ENCODE data around the gene PAK1.

The PAK1 gene

DNA sequence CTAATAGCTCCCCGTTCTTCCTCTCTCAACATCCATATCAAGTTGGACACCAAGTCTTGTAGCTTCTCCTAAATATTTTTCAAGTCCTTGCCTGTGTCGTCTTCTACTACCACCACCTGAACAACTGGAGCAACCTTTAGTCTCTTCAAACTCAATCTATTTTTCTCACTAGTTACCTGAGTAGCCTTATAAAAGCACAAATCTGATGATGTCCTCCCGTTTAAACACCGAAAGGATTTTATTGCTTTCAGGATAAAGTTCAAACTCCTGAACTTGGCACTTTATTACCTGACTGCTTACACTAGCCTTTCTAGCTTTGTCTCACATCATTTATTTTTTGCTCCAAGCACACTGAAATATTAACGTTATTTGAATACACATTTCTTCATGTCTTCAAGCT is 1.3 kb upstream of the PAK1 start:
- no peak for DNase-seq (ENCODE audit: low read depth in 4 of 4, low spot score in 1 of 4)

DNA sequence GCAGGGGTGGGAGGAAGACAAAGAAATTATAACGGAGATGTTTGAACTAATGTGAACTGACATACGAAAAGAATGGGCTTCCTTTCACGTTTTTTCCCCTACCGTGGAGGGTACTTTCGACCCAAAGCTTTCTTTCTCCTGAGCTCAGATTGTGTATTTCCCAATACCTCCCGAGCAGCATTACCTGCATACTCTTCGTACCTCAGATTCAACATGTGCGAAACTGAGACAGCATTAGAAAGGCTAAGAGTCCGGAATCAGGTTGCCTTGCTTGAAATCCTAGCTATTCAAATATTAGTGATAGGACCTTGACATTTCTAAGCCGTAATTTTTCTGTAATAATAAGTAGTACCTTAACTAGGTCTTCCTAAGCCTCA is 778 bp upstream of the PAK1 start:
- no peak for DNase-seq (ENCODE audit: low read depth in 4 of 4, low spot score in 1 of 4)

DNA sequence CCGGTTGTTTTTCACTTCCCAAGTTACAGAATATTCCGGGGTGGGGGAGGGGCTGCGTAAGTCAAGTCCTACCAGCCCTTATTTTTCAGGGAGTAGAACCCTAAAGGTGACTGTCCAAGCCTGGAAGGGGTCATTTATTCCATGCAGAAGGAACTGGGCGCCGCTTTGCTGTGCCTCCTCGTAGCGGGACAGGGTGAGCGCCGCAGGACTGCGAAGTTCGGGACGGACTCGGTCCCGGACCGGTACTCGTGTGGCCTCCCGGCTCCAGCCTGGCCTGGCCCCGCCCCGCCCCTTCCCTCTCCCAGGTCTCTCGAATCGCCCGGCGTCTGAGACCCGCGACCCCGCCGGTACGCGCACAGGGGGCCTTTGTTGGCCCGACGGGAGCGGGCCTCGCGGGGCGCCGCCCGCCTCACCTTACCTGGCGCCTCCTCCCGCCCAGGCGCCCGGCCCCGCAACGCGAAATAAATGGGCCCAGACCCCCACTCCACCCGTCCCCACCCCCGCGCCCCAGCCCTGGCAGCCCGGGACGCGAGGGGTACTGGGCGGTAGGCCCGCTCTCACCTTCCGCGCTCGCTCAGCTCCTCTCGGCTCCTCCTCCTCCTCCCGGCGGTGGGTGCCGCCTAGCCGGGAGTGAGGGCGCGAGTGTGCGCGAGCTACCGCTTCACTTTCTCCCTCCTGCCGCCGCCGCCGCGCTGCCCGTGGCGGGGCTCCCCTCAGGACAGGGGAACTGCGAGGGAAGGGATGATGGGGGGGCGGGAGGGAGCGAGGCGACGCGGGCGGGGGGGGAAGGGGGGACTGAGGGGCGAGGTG is 698 bp downstream of the PAK1 start:
- DNase-seq (ENCODE audit: low read depth in 4 of 4, low spot score in 1 of 4), result peak in 1 of 4 experiments; percentile 37

DNA sequence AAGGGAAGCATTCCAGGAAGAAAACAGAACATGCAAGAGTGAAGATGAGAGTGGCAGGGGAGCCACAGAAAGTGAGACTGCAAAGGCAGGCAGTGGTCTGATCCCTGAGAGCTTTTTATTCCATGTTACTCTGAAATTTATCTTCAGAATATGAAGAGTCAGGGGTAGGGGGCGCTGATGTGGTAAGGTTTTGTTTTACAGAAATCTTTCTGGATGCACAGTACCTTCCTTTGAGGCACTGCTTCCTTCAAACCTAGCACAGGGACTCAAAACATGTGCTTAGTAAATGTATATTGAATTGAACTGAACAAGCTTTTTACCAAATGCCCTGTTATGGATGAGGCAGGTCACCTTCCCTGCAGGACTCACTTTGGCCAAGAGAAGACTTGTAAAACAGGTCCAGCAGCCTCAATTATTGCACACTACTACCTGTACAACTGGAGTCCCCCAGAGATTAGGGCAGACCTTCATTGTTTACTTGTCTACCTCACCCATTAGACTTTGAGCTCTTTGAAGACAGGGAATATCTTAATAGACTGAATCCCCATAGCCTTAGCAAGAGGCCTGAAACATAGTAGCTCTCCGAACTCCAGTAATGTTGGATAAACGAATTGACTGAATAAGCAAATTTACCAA is 2.2 kb downstream of the PAK1 start:
- no peak for DNase-seq (ENCODE audit: low read depth in 4 of 4, low spot score in 1 of 4)

DNA sequence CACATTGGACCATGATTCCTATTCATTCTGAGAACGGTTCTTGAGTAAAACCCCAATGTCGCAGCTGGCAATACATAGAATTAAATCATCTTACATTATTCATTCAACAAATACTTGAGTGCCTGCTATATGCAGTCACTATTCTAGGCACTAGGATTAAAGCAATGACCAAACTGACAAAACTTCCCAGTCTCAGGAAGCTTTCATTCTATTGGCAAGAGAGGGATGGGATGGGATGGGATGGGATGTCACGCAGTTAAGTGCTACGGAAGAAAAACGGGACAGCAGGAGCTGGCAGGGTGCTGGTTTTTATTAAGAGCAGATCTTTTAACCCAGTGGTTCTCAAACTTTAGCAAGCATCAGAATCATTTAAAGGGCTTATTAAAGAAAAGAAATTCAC is 2.9 kb downstream of the PAK1 start:
- DNase-seq (ENCODE audit: low read depth in 4 of 4, low spot score in 1 of 4), result no peak

DNA sequence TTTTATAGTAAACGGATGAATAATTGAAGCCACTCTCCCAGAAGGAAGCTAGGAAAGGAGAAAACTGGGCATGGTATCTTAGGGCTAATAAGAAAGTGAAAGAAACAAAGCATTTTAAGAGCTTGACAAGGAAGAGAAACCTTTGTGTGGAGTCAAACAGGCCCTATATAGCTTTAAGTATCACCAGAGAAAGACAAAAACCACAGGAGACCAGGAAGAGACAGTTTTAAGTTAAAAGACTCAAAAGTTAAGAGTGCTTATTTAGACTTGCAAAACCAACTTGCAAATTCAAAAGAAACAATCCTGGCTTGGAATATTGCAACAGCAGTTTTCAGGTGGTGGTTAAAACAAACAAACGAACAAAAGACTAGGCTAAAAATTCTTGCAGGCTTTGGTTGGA is 3.4 kb downstream of the PAK1 start:
- DNase-seq (ENCODE audit: low read depth in 4 of 4, low spot score in 1 of 4), result no peak

DNA sequence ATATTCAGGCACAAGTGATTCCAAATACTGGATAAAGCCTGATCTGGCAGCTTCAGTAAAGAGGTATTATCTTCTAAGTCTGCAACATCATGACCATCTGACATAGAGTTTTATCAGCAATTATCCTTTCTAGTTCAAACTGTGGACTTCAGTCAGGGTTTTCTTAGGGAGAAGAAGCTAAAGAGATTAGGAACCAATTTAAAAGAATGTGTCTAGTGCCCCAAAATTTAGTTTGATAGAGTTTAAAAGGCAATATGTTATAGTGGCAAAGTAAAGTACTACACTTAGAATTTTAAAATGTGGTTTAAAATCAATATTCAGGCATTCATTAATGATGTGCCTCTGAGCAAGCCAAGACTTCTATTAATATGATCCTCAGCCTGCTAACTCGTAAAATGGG is 5.4 kb downstream of the PAK1 start:
- no peak for DNase-seq (ENCODE audit: low read depth in 4 of 4, low spot score in 1 of 4)

DNA sequence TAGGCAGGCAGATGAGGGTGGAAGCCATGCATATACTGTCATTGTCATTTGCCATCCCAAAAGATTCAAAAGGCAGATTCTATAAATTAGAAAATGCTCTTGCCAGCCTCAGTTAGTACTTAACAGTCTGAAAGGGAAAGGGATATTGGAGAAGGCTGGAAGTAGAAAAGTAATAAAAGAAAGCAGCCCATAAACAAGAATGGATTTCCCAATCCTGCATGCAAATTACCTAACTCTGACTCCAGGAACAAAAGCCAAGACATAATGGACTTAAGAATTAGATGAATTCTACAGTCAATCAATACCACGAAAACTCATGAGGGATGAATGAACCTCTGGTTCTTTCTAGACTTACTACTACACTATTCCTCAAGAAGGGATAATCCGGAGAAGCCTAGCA is 5.9 kb downstream of the PAK1 start:
- no peak for DNase-seq (ENCODE audit: low read depth in 4 of 4, low spot score in 1 of 4)

DNA sequence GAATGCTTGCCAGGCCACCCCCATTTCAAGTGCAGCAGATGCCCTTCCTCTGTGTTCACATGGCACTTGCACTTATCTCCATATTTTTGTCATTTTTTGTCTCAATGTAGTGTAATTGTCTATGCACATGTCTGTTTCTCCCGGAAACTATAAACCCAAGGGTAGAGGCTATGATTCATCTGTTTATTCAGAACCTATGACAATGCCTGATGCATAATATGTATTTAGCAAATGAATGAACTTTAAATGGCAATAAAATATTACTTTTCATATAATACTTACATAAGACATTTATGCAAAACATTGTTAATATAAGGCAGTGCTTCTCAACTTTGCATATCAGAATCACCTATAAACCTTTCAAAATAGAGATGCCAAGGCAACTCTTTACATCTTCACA is 6.7 kb downstream of the PAK1 start:
- DNase-seq (ENCODE audit: low read depth in 4 of 4, low spot score in 1 of 4), result no peak

DNA sequence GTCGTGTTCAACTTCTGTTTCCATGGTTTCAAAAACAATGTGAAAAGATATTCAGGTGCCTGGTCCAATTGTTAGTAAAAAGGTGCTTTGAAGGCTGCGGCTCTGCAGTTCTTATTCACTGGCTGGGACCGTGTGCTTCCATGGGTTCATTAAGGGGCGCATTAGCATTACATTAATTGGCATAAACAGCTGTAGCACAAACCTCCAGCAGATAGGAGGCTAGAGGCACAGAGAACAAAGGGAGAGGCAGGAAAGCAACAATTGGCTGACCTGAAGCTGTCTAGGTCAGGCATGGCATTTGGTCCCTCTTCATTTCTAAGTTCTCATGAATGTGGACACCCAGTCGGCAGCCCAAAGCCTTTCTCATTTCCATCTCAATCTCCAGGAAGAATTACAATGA is 16.6 kb downstream of the PAK1 start:
- DNase-seq (ENCODE audit: low read depth in 4 of 4, low spot score in 1 of 4), result no peak

DNA sequence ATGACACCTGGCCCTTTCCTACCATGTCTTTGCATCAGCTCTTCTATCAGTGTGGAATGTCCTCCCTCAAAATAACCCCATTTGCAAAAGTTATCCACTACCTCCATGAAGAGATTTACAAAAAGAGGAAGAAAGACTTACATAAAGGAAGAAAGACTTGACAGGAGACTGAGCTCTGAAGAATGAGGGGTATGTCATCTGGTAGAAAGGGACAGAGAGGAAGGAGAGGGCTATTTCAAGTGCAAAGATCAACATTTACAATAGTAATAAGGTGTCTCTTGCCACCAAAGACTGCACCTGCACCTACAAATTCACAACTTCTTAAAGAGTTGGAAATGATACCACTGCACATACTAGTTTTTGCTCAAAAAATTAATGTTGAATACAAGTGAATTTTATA is 18.2 kb downstream of the PAK1 start:
- DNase-seq (ENCODE audit: low read depth in 4 of 4, low spot score in 1 of 4), result no peak

DNA sequence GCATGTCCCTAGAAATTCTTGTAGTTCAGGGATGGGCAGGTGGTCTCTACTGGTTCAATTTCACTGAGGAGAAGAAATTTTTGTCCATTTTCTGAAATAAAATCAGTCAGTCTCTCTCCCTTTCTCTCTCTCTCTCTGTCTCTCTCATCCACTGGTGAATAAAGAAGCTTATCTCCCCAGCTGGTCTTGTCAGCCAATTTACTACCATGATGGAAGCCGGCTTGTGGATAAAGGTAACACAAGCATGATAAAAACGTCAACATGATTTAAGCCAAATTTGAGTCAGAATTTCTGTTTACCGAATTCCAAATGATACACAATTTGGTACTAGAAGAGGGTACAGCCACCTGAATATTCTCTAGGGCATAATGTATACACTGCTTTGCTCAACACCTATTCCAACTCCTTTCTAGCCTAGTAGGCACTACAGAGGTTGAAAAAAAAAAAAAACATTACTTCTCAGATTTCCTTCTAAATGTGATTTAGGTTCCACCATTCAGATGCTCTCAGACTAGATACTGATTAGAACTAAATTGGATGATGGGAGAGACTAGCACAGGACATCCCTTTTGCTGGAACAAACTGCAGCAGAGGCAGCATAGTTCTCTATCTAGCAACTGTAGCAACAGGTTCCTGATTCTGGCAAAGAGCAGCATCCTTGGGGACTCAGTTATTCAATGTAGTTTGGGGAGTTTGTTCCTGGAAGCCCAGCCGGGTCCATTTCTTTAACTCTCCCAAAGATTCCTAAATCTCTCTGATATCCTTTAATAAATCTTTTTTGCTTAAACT is 18.8 kb downstream of the PAK1 start:
- no peak for DNase-seq (ENCODE audit: low read depth in 4 of 4, low spot score in 1 of 4)

DNA sequence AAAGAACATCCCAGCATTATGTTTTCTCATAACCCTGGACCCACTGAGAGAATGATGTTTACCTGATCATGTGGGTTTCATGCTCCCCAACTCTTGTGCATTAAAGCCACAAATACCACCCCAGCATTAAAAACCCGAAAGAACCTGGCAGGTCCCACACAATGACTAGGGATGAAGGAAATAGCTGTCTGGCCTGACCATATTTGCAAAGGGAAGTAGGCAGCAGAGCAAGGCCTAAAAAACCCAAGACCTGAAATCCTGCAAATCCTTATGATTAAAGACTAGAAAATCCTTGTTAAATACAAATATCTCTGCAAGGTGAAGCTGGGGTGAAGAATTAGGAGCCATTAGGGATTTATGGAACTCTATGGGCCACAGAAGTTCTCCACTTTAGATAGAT is 23.7 kb downstream of the PAK1 start:
- no peak for DNase-seq (ENCODE audit: low read depth in 4 of 4, low spot score in 1 of 4)

DNA sequence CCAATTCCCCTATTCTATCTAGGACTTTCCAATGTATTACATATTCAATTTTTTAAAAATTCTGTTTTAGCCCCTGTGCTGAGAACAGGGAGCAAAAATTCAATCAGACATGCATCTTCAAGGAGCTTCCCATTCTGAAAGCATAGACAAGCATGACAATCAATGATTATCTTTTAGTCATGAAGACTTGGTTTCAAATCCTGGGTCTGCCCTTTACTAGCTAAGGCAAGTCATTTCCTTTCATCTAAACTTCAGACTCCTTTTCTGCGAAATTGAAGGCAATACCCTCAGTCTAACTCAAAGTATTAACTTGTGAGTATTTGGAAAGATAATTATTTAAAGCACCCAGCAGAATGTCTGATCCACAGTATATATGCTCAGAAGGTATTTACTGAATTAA is 24.1 kb downstream of the PAK1 start:
- DNase-seq (ENCODE audit: low read depth in 4 of 4, low spot score in 1 of 4), result no peak

DNA sequence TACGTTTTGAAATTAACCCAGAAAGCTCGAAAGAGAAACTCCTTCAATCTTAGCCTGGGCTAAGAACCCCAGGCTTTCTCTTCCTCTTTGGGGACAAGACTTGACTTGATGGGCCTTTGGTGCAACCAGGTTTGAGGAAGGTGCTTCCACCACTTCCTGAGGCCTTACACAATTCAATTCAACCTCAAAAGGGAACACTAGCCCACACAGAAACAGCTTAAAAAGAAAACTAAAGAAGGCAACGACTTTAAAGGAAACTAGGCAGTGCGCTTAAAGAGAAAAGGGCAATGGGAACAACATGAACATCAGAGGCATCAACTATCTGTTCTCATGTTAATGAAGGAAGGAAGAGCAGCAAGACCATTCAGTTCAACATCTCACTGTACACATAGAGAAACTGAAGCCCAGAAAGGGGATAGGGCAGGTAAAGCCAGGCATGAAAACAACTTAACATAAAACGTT is 24.8 kb downstream of the PAK1 start:
- no peak for DNase-seq (ENCODE audit: low read depth in 4 of 4, low spot score in 1 of 4)

DNA sequence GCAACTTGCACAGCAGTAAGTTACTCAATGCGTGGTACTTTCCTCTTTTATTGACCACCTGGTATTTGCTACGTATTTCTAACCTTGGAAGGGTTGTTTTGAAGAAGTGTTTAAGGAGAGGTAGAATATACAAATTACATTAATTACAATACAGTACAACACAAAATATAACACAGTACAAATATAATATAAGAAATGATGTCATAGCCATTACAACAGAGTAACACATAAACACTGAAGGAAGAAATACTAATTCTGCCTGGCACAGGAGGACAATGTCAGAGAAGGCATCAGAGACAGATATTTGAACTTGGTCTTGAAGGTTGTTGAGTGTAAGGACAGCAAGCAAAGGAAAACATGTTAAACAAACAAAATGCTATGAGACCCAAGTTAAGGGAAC is 25.6 kb downstream of the PAK1 start:
- no peak for DNase-seq (ENCODE audit: low read depth in 4 of 4, low spot score in 1 of 4)

DNA sequence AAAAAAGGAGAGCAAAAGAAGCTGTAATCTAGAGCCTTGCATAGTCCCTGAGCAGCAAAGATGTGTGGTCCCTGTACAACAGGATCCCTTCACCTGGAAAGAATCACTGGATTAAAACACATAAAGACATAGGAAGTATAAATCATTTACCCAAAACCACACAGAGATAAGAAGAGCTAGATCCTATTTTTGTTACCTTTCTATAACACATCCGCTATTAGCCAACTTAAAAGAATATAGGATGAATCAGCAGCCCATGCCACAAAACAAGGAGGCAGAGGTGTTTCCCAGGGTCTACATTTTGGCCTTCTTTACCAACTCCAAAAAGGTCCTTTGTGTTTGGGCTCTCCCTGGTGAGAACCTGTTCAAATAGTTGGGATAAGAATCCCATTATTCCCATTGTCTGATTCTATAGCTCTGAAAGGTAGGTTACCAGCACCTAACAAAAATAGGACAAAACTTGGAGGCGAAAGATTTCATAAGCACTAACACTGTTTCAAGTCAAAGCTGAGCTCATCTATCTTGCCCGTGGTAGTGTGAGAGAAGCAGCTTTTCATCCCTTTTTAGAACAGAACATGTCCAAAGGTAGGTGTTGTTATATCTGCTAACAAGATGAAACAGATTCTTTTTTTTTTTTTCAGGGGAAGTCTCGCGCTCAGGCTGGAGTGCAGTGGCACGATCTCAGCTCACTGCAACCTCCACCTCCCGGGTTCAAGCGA is 26.8 kb downstream of the PAK1 start:
- DNase-seq (ENCODE audit: low read depth in 4 of 4, low spot score in 1 of 4), result no peak

DNA sequence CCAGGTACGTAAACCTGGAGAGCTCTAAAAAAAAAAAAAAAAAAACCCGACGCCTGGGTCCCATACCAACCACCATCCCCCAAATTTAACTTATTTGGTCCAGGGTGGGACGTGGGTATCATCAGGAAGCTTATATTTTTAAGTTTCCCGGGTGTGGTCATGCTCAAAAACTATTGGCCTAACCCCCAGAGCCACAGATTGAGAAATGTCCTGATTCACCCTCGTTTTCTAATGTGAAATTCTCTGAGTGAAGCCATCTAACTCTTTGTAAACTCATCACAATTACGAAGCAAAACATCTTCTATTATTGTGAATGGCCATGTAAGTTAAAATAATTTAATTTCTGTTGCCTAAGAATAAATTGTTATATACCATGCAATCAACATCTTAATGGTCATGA is 29.6 kb downstream of the PAK1 start:
- no peak for DNase-seq (ENCODE audit: low read depth in 4 of 4, low spot score in 1 of 4)

DNA sequence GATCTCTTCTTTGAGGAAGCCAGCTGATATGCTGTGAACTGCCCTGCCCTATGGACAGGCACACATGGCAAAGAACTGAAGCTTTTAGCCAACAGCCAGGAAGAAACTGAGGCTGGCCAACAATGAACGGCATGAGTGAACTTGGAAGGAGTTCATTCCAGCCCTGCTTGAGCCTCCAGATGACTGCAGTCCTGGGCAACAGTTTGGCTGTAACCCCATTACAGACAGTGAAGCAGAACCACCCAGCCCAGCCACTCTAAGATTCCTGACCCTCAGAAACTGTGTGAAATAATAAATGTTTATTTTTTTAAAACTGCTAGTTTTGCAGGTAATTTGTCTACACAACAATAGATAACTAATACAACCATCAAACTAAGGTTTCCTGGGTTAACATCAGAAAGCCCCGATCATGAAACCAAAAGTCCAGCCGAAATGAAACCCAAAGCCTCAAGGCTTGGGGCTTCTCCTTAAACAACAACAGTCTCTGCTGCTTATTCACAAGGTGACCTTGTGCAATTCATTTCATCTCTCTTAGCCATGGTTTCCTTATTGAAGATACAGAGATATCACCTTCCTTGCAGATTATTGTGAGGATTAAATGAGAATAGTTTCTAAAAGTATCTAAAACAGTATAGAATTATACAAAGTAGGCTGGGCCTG is 31.4 kb downstream of the PAK1 start:
- no peak for DNase-seq (ENCODE audit: low read depth in 4 of 4, low spot score in 1 of 4)

DNA sequence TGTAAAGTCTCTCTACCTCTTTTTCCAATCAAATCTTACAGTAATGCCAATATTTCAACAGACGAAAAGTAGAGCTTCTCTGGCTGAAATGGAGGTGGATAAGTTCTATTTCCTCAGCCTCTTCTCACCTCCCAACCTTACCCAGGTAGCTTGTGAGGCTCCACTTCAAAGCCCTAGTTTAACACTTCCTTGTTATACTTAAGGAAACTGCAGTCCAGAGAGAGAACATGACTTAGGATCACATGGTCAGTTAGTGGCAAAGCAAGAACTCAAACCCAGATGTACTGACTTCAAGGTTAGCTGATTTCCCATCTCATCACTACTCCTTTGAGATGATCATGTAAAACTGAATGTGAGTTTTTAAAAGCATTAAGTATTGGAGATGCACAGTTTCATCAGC is 32.5 kb downstream of the PAK1 start:
- no peak for DNase-seq (ENCODE audit: low read depth in 4 of 4, low spot score in 1 of 4)

DNA sequence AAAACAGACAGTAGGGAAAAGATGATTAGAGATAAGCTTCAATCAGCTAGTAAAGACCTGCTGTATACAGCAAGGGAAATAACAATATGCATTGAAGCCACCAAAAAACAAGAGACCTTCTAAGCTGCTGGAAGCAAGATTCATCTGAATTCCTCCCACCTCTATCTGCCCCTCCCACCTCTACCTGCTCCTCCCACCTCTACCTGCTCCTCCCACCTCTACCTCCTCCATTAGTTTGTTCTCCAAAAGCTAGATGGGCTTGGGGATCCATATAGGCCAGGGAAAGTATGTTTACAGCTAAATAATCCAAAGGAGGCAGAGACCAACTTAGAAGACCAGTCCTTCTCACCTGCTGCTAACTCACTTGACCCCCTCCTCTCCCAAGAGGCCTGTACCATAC is 33.2 kb downstream of the PAK1 start:
- no peak for DNase-seq (ENCODE audit: low read depth in 4 of 4, low spot score in 1 of 4)
